NCI-H748 (cell line): ENCODE results near the gene C17orf107.

Experiments used
- DNase-seq: peaks from one replicate; lab custom pipeline; 2025; ENCODE audit not compliant: unreplicated experiment; lab: John Stamatoyannopoulos, UW

Gene C17orf107

DNA sequence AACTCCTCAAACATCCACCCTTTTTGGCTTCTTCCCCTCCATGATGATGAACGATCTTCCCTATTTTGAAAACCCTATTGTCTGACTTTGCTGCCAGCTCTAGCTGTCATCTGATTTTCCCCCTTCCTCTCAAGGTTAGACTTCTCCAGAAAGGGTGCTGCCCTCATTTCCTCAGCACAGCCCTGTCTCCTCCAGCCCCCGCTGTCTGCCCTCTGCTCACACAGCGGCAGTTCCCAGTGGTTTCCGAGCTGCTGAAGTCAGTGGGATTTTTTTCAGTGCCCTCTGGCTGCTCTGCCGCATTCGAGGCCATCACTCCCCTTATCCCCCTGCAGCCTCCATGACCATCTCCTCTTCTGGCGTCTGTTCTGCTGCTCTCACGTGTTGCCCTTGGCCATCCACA, 26.6 kb upstream of the C17orf107 start:
- DNase-seq = no peak

GRCh38 chr17:4877089-4877488, 22.2 kb upstream of the C17orf107 start:
- no peak for DNase-seq

GRCh38 chr17:4879601-4880000, 19.7 kb upstream of the C17orf107 start:
- DNase-seq = no peak

DNA sequence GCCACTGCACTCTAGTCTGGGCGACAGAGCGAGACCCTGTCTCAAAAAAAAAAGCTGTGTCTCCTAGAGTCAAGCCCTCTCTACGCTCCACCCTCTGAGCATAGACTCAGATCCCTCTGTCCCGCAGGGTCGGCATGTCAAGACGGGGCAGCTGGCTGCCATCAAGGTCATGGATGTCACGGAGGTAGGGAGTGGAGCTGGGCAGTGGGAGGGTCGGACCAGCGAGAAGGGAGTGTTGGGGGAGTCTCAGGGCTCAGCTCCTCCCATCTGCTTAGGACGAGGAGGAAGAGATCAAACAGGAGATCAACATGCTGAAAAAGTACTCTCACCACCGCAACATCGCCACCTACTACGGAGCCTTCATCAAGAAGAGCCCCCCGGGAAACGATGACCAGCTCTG, 18.5 kb upstream of the C17orf107 start:
- no peak for DNase-seq

DNA sequence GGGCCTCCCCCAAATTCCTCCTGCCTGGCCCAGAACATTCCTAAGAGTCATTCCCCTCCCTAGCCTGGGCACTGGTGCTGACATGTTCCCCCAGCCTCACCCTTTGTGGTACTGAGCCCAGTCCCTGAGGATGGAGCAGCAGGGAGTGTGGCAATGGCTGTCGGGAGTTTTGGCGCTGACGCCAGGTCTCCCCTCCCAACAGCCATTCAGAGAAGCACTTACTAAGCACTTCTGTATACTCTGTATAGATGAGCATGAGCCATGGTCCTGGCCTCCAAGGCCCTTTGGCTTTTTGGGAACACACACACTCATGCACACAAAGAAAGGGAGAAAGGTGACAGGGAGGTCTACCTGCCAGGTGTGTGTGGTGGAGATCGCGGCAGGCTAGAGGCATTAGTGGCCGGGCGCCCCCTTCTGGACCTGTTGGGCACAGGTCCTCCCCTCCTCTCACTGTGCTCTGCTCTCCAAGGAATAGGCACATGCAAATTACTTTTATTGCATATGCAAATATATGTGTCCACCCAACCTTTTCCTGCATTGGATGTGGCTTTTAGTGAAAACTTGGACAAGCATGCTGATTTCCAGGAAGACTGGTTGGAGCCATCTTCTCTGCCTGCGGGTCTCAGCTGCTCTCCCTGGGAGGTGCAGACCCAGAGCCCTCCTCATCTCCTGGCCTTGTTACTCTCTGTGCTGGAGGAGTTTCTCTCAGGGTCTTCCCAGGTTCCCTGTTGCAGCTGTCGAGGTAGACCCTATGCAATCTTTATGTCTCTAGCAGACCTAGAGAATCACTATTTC, 17.4 kb upstream of the C17orf107 start:
- peak; percentile 71 for DNase-seq

DNA sequence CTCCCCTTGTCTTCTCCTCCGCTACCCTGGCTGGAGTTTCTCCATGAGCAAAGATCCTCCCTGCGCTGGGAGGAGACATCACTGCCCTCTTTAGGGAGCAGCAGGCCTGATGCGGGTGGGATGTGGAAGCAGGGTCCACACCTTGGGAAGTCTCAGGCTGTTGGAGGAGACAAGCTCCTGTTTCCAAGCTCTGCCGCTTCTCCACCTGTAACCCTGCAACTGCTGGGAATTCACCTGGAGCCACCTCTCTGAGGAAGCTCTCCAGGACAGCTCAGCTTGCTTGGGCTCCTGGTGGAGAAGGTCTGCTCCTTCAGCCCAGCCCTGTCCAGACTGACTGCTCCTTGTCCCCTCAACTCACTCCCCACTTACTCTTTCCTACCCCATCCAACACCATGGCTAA, 14.8 kb upstream of the C17orf107 start:
- no peak for DNase-seq

DNA sequence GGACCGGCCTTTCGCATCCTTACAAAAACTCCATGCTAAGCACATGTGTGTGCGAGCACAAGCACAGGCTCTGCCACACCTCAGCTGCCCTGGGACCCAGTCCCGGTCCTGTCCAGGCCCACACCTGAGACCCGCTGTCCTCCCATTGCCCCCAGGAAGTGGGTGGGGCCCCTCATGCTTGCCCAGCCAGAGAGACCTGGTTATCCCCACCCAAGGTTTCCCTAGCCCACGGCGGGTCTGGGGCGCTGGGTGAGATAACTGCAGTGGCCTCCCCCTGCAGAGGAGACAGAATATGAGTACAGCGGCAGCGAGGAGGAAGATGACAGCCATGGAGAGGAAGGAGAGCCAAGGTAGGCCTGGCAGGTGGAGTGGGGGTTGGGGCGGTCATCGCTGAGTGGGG, 12.5 kb upstream of the C17orf107 start:
- DNase-seq = no peak

DNA sequence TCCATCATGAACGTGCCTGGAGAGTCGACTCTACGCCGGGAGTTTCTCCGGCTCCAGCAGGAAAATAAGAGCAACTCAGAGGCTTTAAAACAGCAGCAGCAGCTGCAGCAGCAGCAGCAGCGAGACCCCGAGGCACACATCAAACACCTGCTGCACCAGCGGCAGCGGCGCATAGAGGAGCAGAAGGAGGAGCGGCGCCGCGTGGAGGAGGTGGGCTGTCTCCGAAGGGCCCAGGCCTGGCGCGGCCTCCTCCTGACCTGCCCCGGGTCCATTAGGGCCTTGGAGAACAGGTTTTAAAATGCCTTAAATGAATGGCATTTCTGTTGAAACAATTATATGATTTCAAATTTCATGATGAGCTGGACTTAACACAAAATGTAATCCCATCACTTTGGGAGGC, 11.8 kb upstream of the C17orf107 start:
- DNase-seq = no peak

- no peak for DNase-seq
Observed at GRCh38 chr17:4891411-4892410, 7.6 kb upstream of the C17orf107 start.

DNA sequence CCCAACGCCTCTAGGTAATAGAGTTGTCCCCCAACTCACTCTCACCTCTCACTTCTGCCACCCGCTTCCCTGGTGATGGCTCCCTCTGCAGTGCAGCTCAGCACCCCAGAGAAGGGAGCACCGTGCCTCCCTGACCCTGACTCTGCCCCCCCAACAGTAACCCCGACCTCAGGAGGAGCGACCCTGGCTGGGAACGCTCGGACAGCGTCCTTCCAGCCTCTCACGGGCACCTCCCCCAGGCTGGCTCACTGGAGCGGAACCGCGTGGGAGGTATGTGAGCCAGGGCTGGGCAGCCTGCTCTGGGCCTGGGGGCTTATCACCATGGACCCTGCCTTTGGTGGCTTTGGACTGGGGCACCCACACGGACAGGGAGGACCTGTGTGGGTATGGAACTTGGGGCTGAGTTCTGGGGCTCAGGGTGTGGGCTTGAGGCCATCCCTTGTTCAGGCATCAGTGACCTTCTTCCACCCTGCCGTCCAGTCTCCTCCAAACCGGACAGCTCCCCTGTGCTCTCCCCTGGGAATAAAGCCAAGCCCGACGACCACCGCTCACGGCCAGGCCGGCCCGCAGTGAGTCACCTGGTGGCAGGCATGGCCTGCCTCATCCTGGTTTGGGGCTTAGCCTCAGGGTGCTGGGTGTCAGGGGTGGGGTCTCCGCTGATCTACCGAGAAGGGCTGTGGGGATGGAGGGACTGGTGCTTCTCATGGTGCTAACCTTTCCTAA, 6.7 kb upstream of the C17orf107 start:
- no peak for DNase-seq

- DNase-seq = no peak
Observed at GRCh38 chr17:4893272-4893671, 6.1 kb upstream of the C17orf107 start.

DNA sequence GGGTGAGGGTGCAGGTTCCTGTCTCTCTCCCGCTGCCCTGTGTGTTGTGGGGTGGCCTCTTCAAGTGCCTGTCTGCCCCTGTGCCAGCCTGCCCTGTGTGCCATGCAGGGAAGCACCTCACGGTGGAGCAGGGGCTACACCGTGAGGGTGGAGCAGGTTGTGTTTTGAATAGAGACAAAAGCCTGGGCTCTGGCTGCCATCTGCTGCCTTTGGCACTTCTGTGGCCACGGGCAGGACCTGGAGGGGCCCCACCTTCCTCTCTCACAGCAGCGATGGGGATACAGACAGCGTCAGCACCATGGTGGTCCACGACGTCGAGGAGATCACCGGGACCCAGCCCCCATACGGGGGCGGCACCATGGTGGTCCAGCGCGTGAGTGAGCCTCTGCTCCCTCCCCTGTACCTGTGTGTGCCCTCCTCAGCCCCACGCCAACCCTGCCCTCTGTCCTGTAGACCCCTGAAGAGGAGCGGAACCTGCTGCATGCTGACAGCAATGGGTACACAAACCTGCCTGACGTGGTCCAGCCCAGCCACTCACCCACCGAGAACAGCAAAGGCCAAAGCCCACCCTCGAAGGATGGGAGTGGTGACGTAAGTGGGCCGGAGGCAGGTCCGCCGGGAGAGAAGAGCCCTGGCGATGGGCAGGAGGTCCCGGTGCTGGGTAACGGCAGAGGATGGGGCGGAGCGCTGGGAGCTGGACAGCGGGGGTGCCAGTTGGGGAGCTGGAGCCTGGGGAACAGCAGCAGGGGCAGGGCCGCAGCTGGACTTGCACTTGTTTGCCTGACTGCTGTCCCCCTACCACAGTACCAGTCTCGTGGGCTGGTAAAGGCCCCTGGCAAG, 5.4 kb upstream of the C17orf107 start:
- no peak for DNase-seq

- DNase-seq = no peak
Observed at GRCh38 chr17:4895121-4895520, 4.2 kb upstream of the C17orf107 start.

- DNase-seq = no peak
Observed at GRCh38 chr17:4895657-4896331, 3.5 kb upstream of the C17orf107 start.

DNA sequence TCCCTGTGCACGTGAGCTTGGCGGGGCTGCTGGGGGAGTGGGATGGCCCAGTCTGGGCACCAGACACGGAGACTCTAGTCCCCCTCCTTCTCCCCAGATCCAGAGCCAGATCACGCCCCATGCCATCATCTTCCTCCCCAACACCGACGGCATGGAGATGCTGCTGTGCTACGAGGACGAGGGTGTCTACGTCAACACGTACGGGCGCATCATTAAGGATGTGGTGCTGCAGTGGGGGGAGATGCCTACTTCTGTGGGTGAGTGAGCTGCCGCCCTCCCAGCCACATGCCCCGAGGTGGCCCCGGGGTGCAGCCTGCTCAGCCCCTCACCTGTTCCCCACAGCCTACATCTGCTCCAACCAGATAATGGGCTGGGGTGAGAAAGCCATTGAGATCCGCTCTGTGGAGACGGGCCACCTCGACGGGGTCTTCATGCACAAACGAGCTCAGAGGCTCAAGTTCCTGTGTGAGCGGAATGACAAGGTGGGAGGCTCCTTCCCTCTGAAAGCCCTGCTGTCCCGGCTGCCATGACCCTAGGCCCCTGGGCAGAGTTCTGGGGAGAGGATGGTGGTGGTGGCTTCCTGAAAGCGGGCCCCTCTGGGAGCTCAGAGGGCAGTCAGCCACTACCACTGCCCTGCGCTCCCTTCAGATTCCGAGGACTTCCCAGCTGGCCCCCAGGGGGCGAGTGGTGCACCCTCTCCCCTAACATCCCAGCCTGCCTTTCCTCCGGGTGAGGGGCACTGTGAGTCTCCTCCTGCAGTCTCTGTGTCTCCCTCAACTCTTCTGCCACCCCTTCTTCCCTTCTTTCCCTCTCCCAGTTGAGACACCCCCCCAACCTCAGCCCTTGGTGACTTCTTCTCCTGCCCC, 2.8 kb upstream of the C17orf107 start:
- DNase-seq = no peak

DNA sequence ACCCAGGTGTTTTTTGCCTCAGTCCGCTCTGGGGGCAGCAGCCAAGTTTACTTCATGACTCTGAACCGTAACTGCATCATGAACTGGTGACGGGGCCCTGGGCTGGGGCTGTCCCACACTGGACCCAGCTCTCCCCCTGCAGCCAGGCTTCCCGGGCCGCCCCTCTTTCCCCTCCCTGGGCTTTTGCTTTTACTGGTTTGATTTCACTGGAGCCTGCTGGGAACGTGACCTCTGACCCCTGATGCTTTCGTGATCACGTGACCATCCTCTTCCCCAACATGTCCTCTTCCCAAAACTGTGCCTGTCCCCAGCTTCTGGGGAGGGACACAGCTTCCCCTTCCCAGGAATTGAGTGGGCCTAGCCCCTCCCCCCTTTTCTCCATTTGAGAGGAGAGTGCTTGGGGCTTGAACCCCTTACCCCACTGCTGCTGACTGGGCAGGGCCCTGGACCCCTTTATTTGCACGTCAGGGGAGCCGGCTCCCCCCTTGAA, 2.1 kb upstream of the C17orf107 start:
- DNase-seq = no peak

GRCh38 chr17:4897785-4898184, 1.6 kb upstream of the C17orf107 start:
- DNase-seq = no peak

DNA sequence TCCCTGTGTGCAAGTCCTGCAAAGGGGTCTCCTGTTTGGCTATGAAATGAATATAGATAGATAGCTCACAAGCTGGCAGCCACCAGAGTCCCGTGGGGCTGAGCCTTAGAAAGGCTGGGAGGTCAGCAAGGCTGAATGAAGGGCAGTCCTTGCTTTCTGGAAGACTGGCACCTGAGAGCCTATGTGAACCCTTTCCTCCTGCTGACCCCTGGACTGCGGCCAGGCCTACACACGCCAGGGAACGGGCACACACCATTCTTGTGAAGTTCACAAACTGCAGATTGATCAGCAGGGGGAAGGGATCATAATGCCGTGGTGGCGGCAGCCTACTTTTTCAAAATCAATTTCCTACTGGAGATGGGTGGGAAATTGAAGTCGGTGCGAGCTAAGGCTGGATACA, 985 bp upstream of the C17orf107 start:
- no peak for DNase-seq

GRCh38 chr17:4898927-4899326, 409 bp upstream of the C17orf107 start:
- no peak for DNase-seq
